ENCODE measurements around the gene S1PR4.

S1PR4 gene

DNA sequence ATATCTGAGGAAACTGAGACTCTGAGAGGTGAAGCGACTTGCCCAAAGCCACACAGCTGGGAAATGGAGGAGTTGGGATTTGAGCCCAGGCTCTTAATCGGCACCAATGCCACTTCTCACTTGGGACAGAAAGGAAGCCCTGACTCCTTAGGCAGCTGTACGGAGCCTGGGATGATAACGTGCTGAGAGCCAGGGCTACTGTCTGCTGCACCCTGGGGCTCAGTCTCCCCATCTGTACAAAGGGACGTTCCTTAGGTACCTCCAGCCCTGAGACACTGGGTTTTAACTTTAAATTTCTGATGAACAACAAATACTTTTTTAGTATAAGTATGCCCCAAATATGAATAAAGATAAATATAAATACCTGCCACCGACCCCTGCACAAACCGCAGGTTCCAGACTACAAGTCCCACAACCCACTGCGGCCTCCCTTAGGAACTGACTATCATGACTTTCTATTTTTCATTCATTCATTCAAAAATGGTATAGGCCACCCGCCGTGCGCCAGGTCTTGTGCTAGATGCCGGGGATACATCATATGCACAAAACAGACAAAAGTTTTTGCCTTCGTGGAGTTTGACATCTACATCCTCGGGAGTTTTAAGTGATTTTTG lies 6.4 kb downstream of the S1PR4 start:
- peak overlapping the region; percentile 93 to 97 (median 96) for H3K4me3 Mint-ChIP-seq
- TF ChIP-seq, protein P1, sequence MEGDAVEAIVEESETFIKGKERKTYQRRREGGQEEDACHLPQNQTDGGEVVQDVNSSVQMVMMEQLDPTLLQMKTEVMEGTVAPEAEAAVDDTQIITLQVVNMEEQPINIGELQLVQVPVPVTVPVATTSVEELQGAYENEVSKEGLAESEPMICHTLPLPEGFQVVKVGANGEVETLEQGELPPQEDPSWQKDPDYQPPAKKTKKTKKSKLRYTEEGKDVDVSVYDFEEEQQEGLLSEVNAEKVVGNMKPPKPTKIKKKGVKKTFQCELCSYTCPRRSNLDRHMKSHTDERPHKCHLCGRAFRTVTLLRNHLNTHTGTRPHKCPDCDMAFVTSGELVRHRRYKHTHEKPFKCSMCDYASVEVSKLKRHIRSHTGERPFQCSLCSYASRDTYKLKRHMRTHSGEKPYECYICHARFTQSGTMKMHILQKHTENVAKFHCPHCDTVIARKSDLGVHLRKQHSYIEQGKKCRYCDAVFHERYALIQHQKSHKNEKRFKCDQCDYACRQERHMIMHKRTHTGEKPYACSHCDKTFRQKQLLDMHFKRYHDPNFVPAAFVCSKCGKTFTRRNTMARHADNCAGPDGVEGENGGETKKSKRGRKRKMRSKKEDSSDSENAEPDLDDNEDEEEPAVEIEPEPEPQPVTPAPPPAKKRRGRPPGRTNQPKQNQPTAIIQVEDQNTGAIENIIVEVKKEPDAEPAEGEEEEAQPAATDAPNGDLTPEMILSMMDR (IDR thresholded peaks at IDR 0.05; ENCODE audit: unreplicated experiment in 3 of 3): no peak
- no peaks in the 10 kb centered on the region for H3K9me3 Mint-ChIP-seq
- H3K4me1 Mint-ChIP-seq: peaks cover 13% of the 10 kb centered on the region
- H3K27ac Mint-ChIP-seq: peak overlapping the region; percentile 94 to 98 (median 97)
- no peaks in the 10 kb centered on the region for H3K36me3 Mint-ChIP-seq (ENCODE audit: low read depth)
- peaks cover 4% of the 10 kb centered on the region for H3K27me3 Mint-ChIP-seq (ENCODE audit: low read depth)

DNA sequence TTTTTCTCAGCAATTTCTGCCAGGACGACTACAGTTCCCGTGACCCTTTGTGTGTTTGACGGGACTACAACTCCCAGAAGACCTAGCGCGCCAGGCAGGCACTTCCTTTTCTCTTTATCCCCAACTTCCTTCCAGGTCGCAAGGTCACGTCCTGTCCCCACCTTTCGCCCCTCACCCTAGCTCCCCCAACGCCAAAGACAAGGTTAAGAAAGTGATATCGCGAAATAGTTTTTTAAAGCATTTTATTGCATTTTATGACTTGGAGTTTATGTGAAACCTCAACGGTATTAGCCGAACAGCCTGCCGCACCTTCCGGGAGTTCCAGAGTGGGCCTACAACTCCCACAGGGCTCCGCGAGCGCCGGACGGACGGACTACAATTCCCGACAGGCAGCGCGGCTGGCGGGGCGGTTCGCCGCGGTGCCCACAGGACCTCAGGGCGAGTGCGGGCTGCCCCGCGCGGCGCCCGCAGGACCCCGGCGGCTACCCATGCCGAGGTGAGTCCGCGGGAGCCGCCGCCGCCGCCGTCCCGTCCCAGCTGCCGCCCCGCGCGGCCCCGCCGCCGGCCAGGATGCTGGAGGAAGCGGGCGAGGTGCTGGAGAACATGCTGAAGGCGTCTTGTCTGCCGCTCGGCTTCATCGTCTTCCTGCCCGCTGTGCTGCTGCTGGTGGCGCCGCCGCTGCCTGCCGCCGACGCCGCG lies 7.0 kb downstream of the S1PR4 start, which contains the start of gene NCLN:
NCLN (plus strand) TSS at position 470 of the 699 bp plus-strand sequence; CDS start at position 571, 101 bp downstream.
- Mint-ChIP-seq H3K4me3 (peak within 1 kb of the TSS; percentile 93 to 97 (median 96)), H3K27ac (peak within 1 kb of the TSS; percentile 94 to 98 (median 97)), H3K4me1 (peaks cover 13% of the 10 kb centered on the region), H3K9me3 (no peaks in the 10 kb centered on the region), H3K36me3 (ENCODE audit: low read depth) (no peaks in the 10 kb centered on the region), H3K27me3 (ENCODE audit: low read depth) (peaks cover 4% of the 10 kb centered on the region)
- TF ChIP-seq, protein P1 (IDR thresholded peaks at IDR 0.05; ENCODE audit: unreplicated experiment in 3 of 3): no peak

DNA sequence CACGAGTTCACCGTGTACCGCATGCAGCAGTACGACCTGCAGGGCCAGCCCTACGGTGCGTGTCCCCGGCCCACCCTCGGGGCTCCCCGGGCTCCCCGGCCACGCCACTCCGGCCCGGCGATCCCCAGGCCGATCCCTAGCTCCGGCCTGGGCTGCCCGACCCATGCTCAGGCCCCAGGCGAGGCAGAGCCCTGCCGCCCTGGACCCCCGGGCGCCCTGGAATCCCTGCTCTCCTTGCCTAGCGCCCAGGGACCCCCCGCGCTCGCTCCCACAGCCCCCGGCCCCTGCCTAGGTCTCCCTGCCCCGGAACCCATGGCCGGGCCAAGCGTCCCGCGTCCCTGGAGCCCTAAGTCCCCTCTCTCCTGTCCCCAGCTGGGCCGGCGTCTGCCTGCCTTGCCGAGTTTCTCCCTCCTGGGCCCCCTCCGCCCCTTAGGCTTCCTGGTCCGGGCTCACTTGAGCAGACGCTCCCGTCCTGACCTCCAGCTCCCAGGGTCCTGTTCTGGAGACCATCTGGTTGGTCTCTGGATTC lies 7.7 kb downstream of the S1PR4 start:
- Mint-ChIP-seq H3K4me1 (peaks cover 13% of the 10 kb centered on the region), H3K27ac (peak overlapping the region in 2 of 3 experiments; percentile 63 to 74), H3K9me3 (no peaks in the 10 kb centered on the region), H3K27me3 (ENCODE audit: low read depth) (peaks cover 4% of the 10 kb centered on the region), H3K36me3 (ENCODE audit: low read depth) (no peaks in the 10 kb centered on the region), H3K4me3 (peak overlapping the region; percentile 90 to 96 (median 93))
- TF ChIP-seq, protein P1 (IDR thresholded peaks at IDR 0.05; ENCODE audit: unreplicated experiment in 3 of 3): no peak

DNA sequence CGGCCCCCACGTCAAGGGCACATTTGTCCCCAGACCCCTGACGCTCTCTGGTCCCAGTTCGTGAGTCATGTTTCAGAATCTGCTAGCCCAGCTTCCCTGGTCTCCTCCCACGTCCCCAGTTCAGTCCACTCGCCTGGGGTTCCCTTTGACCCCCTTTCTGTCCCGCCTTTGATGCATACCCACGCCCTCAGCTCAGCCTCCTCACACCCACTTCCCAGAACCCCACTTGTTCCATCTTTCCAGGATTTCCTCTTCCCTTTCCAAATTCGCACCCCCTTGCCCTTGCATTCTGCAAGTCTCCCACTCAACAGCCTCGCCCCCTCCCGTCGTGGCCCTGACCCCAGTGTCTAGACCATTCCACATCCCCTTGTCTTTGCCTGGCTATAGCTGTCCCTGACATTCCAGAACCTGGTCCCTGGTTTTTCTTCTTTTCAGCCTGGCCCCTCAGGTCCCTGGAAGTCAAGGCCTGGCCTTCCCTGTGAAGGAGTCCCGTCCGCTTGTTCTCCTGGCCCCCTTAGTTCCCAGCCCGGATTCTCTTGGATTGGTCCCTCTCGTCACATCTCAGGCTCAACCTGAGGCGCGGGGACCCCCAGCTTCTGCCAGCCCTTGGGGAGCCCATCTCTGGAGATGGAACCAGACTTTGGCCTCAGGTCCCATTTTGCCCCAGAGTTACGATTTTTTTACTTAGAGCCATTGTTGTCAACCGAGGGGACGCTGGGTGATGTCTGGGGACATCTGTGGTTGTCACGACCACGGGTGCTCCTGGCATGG lies 8.5 kb downstream of the S1PR4 start:
- H3K4me3 Mint-ChIP-seq: peak overlapping the region; percentile 90 to 96 (median 93)
- peak overlapping the region; percentile 13 to 74 (median 63) for H3K27ac Mint-ChIP-seq
- peaks cover 13% of the 10 kb centered on the region for H3K4me1 Mint-ChIP-seq
- TF ChIP-seq, protein P1 (IDR thresholded peaks at IDR 0.05; ENCODE audit: unreplicated experiment in 3 of 3): no peak
- H3K36me3 Mint-ChIP-seq (ENCODE audit: low read depth): no peaks in the 10 kb centered on the region
- no peaks in the 10 kb centered on the region for H3K9me3 Mint-ChIP-seq
- peaks cover 4% of the 10 kb centered on the region for H3K27me3 Mint-ChIP-seq (ENCODE audit: low read depth)

DNA sequence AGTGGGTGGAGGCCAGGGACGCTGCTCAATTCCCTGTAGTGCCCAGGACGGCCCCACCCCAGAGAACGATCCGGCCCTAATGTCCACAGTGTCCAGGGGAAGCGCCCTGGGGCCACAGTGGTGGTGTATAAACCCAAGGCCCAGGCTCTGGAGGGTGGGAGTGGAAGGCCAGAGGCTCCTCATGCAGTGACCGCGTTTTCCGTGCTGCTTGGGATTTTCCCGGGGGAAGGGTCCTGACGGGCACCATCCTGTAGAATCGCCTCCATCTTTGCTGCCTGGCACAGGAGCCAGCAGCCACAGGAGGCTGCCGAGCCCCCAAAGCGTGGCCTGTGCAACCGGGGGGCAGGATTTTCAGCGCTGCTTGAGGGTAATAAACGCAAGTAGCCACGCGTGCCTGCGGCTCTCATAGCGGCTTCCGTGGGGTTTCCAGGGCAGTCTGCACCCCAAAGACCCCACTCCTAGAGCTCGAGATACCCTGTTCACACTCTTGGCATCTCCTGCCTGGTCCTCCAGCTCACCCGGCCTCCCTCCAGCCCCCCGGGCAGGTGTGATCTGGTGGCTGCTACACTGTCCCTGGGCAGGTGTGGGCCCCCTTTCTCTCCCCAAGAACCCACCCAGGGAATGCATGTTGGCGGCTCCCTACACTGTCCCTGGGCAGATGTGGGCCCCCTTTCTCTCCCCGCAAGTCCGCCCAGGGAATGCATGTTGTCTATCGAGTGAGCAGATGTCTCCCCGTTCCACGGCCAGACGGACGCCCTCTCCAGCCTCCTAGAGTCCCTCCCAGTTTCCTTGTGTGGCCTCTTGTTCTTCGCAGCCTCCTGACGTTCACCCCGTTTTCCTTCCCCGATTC lies 9.3 kb downstream of the S1PR4 start:
- peaks cover 13% of the 10 kb centered on the region for H3K4me1 Mint-ChIP-seq
- H3K4me3 Mint-ChIP-seq: peak overlapping the region; percentile 90 to 96 (median 93)
- no peaks in the 10 kb centered on the region for H3K9me3 Mint-ChIP-seq
- peaks cover 4% of the 10 kb centered on the region for H3K27me3 Mint-ChIP-seq (ENCODE audit: low read depth)
- H3K27ac Mint-ChIP-seq: no peak overlapping the region
- H3K36me3 Mint-ChIP-seq (ENCODE audit: low read depth): no peaks in the 10 kb centered on the region
- TF ChIP-seq, protein P1 (IDR thresholded peaks at IDR 0.05; ENCODE audit: unreplicated experiment in 3 of 3): no peak

Measured in nephron (organoid).